ENCODE results near the gene COL16A1.

COL16A1 gene

DNA sequence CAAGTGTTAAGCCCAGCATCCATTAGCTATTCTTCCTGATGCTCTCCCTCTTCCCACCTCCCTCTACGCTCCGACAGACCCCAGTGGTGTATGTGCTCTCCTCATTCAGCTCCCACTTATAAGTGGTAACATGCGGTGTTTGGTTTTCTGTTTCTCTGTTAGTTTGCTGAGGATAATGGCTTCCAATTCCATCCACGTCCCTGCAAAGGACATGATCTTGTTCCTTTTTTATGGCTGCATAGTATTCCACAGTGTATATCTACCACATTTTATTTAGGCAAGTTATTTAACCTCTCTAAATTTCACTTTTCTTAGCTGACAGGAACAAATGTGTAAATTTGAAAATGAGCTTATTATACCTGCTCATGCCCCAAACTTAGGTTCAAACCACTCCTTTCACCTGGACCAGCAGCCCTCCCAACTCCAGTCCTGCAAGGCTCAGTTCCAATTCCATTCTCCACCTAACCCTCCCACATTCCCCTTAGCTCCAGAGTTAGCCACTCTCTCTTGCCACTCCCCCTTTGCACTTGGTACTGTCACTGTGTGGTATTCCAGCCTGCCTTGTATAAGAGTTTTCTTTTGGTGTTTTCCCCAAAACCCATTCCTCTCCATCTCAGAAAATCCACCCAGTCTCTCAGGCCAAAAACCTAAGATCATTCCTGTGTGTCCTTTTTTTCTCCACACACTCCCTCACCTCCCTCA is 57.4 kb downstream of the COL16A1 start:
- TF ChIP-seq SIN3A (IDR thresholded peaks at IDR 0.05; ENCODE audit: borderline replicate concordance, insufficient read depth, low read length) (no peak), REST (IDR thresholded peaks at IDR 0.05; ENCODE audit: insufficient read depth in 1 of 2, low read depth in 2 of 2, low read length in 2 of 2) (no peak), FOXP2 (optimal IDR thresholded peaks at IDR 0.05; ENCODE audit: borderline replicate concordance, extremely low read depth, extremely low read length, insufficient read depth) (no peak), POLR2AphosphoS5 (IDR thresholded peaks at IDR 0.05; ENCODE audit: low read depth, low read length) (no peak), TAF1 (IDR thresholded peaks at IDR 0.05; ENCODE audit: borderline replicate concordance, insufficient read depth, low read length) (no peak)

DNA sequence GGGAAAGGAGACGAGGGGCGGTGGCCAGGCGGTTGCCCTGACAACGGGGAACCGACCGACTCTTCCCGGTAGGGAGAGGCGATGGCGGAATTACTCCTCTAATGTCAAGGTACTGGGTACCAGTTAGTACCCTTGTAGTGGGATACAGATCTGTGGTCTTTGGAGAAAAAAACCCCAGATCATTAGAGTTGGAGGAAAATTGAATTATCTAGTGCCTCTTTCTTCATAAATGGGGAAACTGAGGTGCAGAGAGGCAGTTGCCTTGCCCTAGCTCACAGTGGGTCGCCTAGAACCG is 58.6 kb downstream of the COL16A1 start:
- TF ChIP-seq REST (IDR thresholded peaks at IDR 0.05; ENCODE audit: insufficient read depth in 1 of 2, low read depth in 2 of 2, low read length in 2 of 2): no peak
- no peak for TF ChIP-seq TAF1 (IDR thresholded peaks at IDR 0.05; ENCODE audit: borderline replicate concordance, insufficient read depth, low read length)
- TF ChIP-seq POLR2AphosphoS5 (IDR thresholded peaks at IDR 0.05; ENCODE audit: low read depth, low read length): no peak
- no peak for TF ChIP-seq FOXP2 (optimal IDR thresholded peaks at IDR 0.05; ENCODE audit: borderline replicate concordance, extremely low read depth, extremely low read length, insufficient read depth)
- TF ChIP-seq SIN3A (IDR thresholded peaks at IDR 0.05; ENCODE audit: borderline replicate concordance, insufficient read depth, low read length): 0 out of 2 replicates have a peak, but pooled peaks have one; percentile 66

- TF ChIP-seq FOXP2 (optimal IDR thresholded peaks at IDR 0.05; ENCODE audit: borderline replicate concordance, extremely low read depth, extremely low read length, insufficient read depth) (peak; percentile 27), REST (IDR thresholded peaks at IDR 0.05; ENCODE audit: insufficient read depth in 1 of 2, low read depth in 2 of 2, low read length in 2 of 2) (no peak), POLR2AphosphoS5 (IDR thresholded peaks at IDR 0.05; ENCODE audit: low read depth, low read length) (peak; percentile 57), SIN3A (IDR thresholded peaks at IDR 0.05; ENCODE audit: borderline replicate concordance, insufficient read depth, low read length) (no peak)
Observed at GRCh38 chr1:31644560-31645273, 59.1 kb downstream of the COL16A1 start, which contains the start of gene PEF1. TSS of gene PEF1 (minus strand) at chr1:31644876. CDS start at chr1:31644864, 12 bp downstream.

- TF ChIP-seq FOXP2 (optimal IDR thresholded peaks at IDR 0.05; ENCODE audit: borderline replicate concordance, extremely low read depth, extremely low read length, insufficient read depth) (no peak), SIN3A (IDR thresholded peaks at IDR 0.05; ENCODE audit: borderline replicate concordance, insufficient read depth, low read length) (no peak), TAF1 (IDR thresholded peaks at IDR 0.05; ENCODE audit: borderline replicate concordance, insufficient read depth, low read length) (no peak), POLR2AphosphoS5 (IDR thresholded peaks at IDR 0.05; ENCODE audit: low read depth, low read length) (no peak), REST (IDR thresholded peaks at IDR 0.05; ENCODE audit: insufficient read depth in 1 of 2, low read depth in 2 of 2, low read length in 2 of 2) (no peak)
Observed at GRCh38 chr1:31643976-31644559, 59.7 kb downstream of the COL16A1 start.
